ENCODE results near the gene NPC1. TPM values are rescaled to one million over a fixed set of nuclear protein-coding genes. Genes with fewer than 3 reads are reported as not detected.

The NPC1 gene
- total RNA-seq, 1 experiment from 2014 or later: 39.6 TPM

DNA sequence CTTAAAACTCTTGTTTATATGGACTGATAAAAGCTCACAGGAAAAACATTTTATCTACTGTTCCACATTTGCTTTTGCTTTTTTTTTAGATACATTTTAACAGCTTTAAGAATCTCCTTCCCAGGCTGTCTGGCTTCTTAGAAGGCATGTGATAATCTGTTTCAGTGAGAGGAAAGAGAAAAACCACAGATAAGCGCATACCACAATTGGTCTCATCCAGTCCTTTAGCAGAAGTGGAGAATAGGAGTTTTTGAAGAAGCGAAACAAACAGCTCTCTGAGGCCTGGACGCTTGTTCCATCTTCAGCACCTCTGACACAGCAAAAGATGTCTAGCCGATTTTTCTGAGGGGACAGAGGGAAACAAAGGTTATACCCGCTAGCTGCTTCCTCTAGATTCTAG, 45.4 kb downstream of the NPC1 start:
- CTCF ChIA-PET: no interaction called here
- intact Hi-C loops (cut with micrococcal nuclease; ENCODE audit: unreplicated experiment): no loop called here
- TF ChIP-seq, protein P1, sequence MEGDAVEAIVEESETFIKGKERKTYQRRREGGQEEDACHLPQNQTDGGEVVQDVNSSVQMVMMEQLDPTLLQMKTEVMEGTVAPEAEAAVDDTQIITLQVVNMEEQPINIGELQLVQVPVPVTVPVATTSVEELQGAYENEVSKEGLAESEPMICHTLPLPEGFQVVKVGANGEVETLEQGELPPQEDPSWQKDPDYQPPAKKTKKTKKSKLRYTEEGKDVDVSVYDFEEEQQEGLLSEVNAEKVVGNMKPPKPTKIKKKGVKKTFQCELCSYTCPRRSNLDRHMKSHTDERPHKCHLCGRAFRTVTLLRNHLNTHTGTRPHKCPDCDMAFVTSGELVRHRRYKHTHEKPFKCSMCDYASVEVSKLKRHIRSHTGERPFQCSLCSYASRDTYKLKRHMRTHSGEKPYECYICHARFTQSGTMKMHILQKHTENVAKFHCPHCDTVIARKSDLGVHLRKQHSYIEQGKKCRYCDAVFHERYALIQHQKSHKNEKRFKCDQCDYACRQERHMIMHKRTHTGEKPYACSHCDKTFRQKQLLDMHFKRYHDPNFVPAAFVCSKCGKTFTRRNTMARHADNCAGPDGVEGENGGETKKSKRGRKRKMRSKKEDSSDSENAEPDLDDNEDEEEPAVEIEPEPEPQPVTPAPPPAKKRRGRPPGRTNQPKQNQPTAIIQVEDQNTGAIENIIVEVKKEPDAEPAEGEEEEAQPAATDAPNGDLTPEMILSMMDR (conservative IDR thresholded peaks at IDR 0.05): no peak
- no peak for TF ChIP-seq EZH2 (IDR thresholded peaks at IDR 0.05; ENCODE audit: low read depth)
- no peak overlapping the region for H3K4me2 ChIP-seq
- H3K9me2 ChIP-seq (ENCODE audit: insufficient read depth): no peaks in the 10 kb centered on the region
- no peaks in the 10 kb centered on the region for H3K79me2 ChIP-seq (ENCODE audit: low read depth)
- POLR2A ChIA-PET (ENCODE audit: unreplicated experiment): no interaction called here
- no peak overlapping the region for H3K4me3 ChIP-seq
- no peaks in the 10 kb centered on the region for H3K4me1 ChIP-seq (replicated peaks; ENCODE audit: insufficient read depth)
- no TSS peak for BruUV-seq (replicated peaks)
- H2AFZ ChIP-seq: no peak overlapping the region
- DNase-seq: no peak
- H3K36me3 ChIP-seq (ENCODE audit: low read depth): no peaks in the 10 kb centered on the region
- no peaks in the 10 kb centered on the region for H3K27me3 ChIP-seq (ENCODE audit: insufficient read depth, low read depth)
- no peaks in the 10 kb centered on the region for H4K20me1 ChIP-seq (ENCODE audit: insufficient read depth)
- H3K9me3 ChIP-seq (ENCODE audit: insufficient read depth, low read depth): no peaks in the 10 kb centered on the region
- no peaks in the 10 kb centered on the region; the same call in 1 of the 2 replicates for H3F3A ChIP-seq (ENCODE audit: insufficient read depth, low read depth)
- no peak overlapping the region for H3K27ac ChIP-seq

DNA sequence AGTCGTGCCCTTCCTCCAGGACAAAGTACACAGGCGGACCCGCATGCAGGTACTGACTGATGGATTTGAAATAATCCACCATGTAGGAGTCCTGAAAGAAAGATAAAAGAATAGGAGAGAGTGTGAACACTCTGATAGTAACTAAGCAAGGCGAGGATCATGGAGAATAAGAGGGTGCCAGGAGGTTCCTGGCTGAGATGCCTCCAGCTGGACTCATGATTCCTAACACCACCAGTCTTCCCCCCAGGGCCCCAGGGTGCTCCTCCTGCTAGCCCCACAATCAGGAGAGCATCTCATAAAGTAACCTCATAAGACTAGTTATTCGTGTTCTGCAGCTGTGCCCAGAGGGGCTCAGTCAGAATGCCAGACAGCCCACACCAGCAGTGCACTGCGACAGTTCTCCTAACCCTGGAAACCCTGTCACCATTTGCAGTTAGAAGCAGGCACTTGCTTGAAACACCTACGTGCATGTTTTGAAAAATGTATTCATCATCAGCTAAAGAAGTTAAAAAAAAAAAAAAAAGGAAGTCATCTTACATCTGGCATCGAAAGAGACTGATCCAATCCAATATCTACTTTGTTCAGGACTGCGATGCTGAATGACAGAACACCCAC, 46.3 kb downstream of the NPC1 start:
- Histone ChIP-seq H3K9me2 (ENCODE audit: insufficient read depth) (no peaks in the 10 kb centered on the region), H3K4me3 (no peak overlapping the region), H3K79me2 (ENCODE audit: low read depth) (no peaks in the 10 kb centered on the region), H3K4me2 (no peak overlapping the region), H3K4me1 (replicated peaks; ENCODE audit: insufficient read depth) (no peaks in the 10 kb centered on the region), H4K20me1 (ENCODE audit: insufficient read depth) (no peaks in the 10 kb centered on the region), H3F3A (ENCODE audit: insufficient read depth, low read depth) (no peaks in the 10 kb centered on the region; the same call in 1 of the 2 replicates), H3K9me3 (ENCODE audit: insufficient read depth, low read depth) (no peaks in the 10 kb centered on the region), H3K27ac (no peak overlapping the region), H3K36me3 (ENCODE audit: low read depth) (no peaks in the 10 kb centered on the region), H3K27me3 (ENCODE audit: insufficient read depth, low read depth) (no peaks in the 10 kb centered on the region), H2AFZ (no peak overlapping the region)
- intact Hi-C loops (cut with micrococcal nuclease; ENCODE audit: unreplicated experiment): no loop called here
- BruUV-seq (replicated peaks): no TSS peak
- no peak for DNase-seq
- TF ChIP-seq, protein P1 (conservative IDR thresholded peaks at IDR 0.05): no peak
- no peak for TF ChIP-seq EZH2 (IDR thresholded peaks at IDR 0.05; ENCODE audit: low read depth)
- ChIA-PET CTCF (no interaction called here), POLR2A (ENCODE audit: unreplicated experiment) (no interaction called here)

DNA sequence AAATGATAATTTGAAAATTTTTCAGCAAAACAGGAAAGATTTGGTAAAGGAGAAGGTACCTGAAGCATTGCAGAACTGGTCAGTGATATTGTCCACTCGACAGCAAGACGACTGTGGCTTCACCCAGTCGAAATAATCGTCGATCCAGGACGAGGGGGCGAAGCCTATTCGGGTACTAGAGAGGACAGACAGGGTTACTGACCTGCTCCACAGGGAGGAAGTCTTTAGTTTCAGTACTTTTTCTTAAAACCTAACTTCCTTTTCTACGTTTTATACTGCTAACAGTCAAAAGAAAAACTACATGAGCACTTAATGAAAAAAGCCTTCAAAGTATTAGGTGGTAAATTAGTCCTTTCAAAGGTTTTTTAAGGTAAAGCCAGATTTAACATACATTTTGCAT, 47.0 kb downstream of the NPC1 start:
- H4K20me1 ChIP-seq (ENCODE audit: insufficient read depth): no peaks in the 10 kb centered on the region
- DNase-seq: no peak
- POLR2A ChIA-PET (ENCODE audit: unreplicated experiment): no interaction called here
- no peaks in the 10 kb centered on the region for H3K27me3 ChIP-seq (ENCODE audit: insufficient read depth, low read depth)
- no peak overlapping the region for H2AFZ ChIP-seq
- H3K4me3 ChIP-seq: no peak overlapping the region
- TF ChIP-seq, protein P1 (conservative IDR thresholded peaks at IDR 0.05): no peak
- no peak for TF ChIP-seq EZH2 (IDR thresholded peaks at IDR 0.05; ENCODE audit: low read depth)
- intact Hi-C loops (cut with micrococcal nuclease; ENCODE audit: unreplicated experiment): no loop called here
- no peaks in the 10 kb centered on the region for H3K9me3 ChIP-seq (ENCODE audit: insufficient read depth, low read depth)
- CTCF ChIA-PET: interaction anchor here (0.6 kb wide), 1 partner anchor 711 kb away, joined by 3 read pairs; no protein-coding TSS in a partner anchor
- no peak overlapping the region for H3K27ac ChIP-seq
- H3K4me1 ChIP-seq (replicated peaks; ENCODE audit: insufficient read depth): no peaks in the 10 kb centered on the region
- no peaks in the 10 kb centered on the region for H3K36me3 ChIP-seq (ENCODE audit: low read depth)
- no peaks in the 10 kb centered on the region for H3K79me2 ChIP-seq (ENCODE audit: low read depth)
- H3K9me2 ChIP-seq (ENCODE audit: insufficient read depth): no peaks in the 10 kb centered on the region
- BruUV-seq (replicated peaks): no TSS peak
- no peak overlapping the region for H3K4me2 ChIP-seq
- H3F3A ChIP-seq (ENCODE audit: insufficient read depth, low read depth): no peaks in the 10 kb centered on the region; the same call in 1 of the 2 replicates

Measured in PC-9 (cell line).